Measurements from ENCODE around the gene CBX1.
A peak's percentile ranks its signal among the peaks of the same experiment; 100 is the strongest.
"Not testable (repeated sequence)": the region's sequence is repeated elsewhere in the genome, so short reads cannot be mapped to it uniquely, and the experiment has no call there.

CBX1 gene

DNA sequence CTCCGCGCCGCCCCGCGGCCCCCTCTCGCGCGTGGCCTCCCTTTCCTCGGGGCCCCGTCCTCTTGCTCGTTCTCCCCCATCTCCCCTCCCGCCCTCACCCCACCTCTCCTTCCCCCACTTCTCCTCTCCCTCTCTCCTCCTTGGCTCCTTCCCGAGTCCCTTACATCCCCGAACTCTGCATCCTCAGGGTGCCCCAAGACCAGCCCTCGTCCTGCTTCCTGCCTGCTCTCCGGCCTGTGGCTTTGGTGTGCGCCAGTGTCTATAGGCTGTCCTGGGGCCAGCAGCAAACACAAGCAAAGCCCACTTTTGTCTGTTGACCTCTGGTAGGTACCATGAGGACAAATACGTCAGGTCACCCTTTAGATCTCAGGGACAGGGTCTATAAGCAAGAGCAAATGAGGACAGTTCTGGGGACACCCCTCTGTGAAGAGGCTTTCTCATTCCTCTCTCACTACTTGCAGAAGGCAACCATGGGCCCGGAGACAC lies 63.4 kb downstream of the CBX1 start:
- H3K4me3 ChIP-seq (ENCODE audit: low read depth, low read length): no peak overlapping the region
- DNase-seq (ENCODE audit: low read depth): no peak
- no peak for TF ChIP-seq CTCF (IDR thresholded peaks at IDR 0.05; ENCODE audit: insufficient read depth, low read depth, low read length, missing control alignments)

DNA sequence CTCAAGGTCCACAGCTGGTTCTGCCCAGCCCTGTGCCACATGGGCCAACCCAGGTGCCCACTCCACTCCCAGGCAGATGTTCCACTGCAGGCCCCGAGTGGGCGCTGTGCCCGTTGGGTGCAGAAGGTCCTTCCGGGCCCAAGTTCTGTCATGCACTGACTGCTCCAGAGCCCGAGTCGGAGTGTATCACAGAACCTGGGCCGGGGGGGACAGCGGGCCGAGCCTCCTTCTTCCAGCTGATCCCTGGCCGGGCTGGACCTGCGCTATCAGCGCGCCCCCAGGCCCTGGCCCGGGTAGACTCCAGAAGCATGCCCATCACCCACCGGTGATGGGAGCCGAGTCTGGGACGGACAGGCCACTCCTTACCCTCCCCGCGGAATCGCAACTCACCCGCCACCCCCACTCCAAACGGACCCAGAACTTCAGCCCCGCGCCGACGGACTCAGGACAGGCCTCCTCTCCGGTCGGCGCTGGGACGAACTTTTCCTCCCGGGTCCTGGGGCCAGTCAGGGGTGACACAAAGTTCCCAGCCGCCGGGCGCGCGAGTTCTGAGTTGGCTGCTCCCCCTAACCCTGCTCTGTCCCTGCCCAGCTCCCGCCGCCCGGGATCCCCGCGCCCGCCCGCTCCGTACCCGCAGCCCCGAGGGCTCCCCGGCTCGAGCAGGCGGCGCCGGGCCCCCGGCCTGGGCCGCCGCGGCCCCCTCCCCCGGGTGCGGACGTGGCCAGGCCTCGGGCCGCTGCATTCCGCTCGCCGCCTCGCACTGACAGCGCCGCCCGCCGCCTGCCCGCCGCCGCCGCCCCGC lies 64.0 kb downstream of the CBX1 start, which contains the start of gene COPZ2:
Gene COPZ2, minus strand, starts transcription at position 762 of the 802 bp plus-strand sequence. Its CDS starts 20 bp downstream, at position 742.
- DNase-seq (ENCODE audit: low read depth): peak; percentile 60
- peak within 1 kb of the TSS; percentile 58 for H3K4me3 ChIP-seq (ENCODE audit: low read depth, low read length)
- peak; percentile 84 for TF ChIP-seq CTCF (IDR thresholded peaks at IDR 0.05; ENCODE audit: insufficient read depth, low read depth, low read length, missing control alignments)

- no peak overlapping the region for H3K4me3 ChIP-seq (ENCODE audit: low read depth, low read length)
- TF ChIP-seq CTCF (IDR thresholded peaks at IDR 0.05; ENCODE audit: insufficient read depth, low read depth, low read length, missing control alignments): no peak
- no peak for DNase-seq (ENCODE audit: low read depth)
Measured at GRCh38 chr17:48036693-48037035, 64.6 kb downstream of the CBX1 start.

GRCh38 chr17:48034734-48035133 lies 66.5 kb downstream of the CBX1 start:
- H3K4me3 ChIP-seq (ENCODE audit: low read depth, low read length); DNase-seq (ENCODE audit: low read depth): not testable (repeated sequence)

GRCh38 chr17:48031966-48032365 lies 69.3 kb downstream of the CBX1 start:
- no peak for TF ChIP-seq CTCF (IDR thresholded peaks at IDR 0.05; ENCODE audit: insufficient read depth, low read depth, low read length, missing control alignments)
- no peak for DNase-seq (ENCODE audit: low read depth)
- H3K4me3 ChIP-seq (ENCODE audit: low read depth, low read length): no peak overlapping the region

GRCh38 chr17:48030531-48030930 lies 70.7 kb downstream of the CBX1 start:
- TF ChIP-seq CTCF (IDR thresholded peaks at IDR 0.05; ENCODE audit: insufficient read depth, low read depth, low read length, missing control alignments): no peak
- H3K4me3 ChIP-seq (ENCODE audit: low read depth, low read length): no peak overlapping the region
- DNase-seq (ENCODE audit: low read depth): no peak

DNA sequence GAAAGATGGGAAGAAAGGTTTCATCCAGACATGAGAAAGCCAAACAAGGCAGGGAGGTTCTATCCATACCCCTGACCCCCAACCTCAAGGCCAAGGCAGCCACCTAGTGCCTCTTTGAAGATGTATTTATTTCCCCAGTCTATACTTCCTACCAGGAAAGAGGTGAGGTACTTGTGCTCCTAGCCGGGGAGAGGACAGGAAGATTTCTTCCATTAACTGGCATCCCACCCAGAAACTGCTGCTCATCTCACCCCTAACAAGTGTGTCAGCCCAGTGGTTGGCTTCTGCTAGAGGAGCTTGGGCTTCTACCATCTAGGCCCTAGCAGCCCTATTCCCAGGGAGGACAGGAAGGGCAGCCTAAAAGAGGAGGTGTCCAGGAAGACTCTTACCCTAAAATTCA lies 72.5 kb downstream of the CBX1 start:
- DNase-seq (ENCODE audit: low read depth): no peak
- TF ChIP-seq CTCF (IDR thresholded peaks at IDR 0.05; ENCODE audit: insufficient read depth, low read depth, low read length, missing control alignments): no peak
- H3K4me3 ChIP-seq (ENCODE audit: low read depth, low read length): no peak overlapping the region
